ENCODE measurements around the gene PXT1. TPM values are rescaled to one million over a fixed set of nuclear protein-coding genes. Genes with fewer than 3 reads are reported as not detected.

PXT1 gene
- total RNA-seq, 2 experiments from 2014 or later: 0.25 TPM; not detected in 1

DNA sequence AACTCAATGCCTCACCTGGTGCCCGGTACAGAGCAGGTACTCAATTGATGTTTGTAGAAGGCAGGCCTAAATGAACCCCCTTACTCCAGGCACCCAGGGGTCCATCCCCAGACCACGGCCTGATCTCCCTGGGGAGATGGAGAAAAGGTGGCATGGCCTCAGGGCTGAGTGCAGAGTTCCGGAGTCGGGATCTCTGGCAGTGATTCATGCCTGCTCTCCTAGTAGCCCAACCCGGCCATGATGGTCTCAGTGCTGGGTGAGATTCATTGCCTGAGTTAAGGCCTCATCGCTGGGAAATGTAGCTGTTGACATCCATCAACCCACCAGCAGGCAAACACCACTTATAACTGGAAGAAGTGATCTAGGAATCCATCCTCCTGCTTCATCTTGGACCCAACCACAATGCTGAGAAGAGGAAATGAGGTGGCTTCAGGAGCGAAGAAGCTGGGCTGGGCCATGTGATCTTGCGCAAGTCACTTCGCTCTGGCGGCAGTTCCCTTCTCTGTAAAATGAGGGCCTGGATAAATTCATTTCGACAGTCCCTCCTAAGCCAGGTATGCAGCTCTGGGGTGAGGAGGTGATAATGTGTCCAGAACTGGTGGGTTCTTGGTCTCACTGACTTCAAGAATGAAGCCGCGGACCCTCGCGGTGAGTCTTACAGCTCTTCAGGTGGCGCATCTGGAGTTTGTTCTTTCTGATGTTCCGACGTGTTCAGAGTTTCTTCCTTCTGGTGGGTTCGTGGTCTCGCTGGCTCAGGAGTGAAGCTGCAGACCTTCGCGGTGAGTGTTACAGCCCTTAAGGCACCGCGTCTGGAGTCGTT lies 79.9 kb downstream of the PXT1 start:
- Histone ChIP-seq H3K4me1 (ENCODE audit: insufficient read depth, low read length, poor library complexity, severe bottlenecking) (no peaks in the 10 kb centered on the region), H2AFZ (ENCODE audit: low read length) (no peak overlapping the region), H3K4me2 (ENCODE audit: low read length) (no peak overlapping the region), H3K79me2 (ENCODE audit: insufficient read depth, low read depth, low read length) (no peaks in the 10 kb centered on the region), H4K20me1 (ENCODE audit: insufficient read depth, low read length) (no peaks in the 10 kb centered on the region), H3K4me3 (ENCODE audit: low read depth, low read length, poor library complexity, severe bottlenecking) (no peak overlapping the region), H3K9me3 (ENCODE audit: low read length) (no peaks in the 10 kb centered on the region), H3K27ac (ENCODE audit: low read depth, low read length, poor library complexity, severe bottlenecking) (no peak overlapping the region), H3K9me2 (ENCODE audit: insufficient read depth, low read length) (no peaks in the 10 kb centered on the region), H3K36me3 (ENCODE audit: insufficient read depth, low read length) (no peaks in the 10 kb centered on the region)
- TF ChIP-seq EZH2phosphoT487 (IDR thresholded peaks at IDR 0.05; ENCODE audit: borderline replicate concordance, low read depth, low read length) (no peak), CTCF (conservative IDR thresholded peaks at IDR 0.05; ENCODE audit: low read length) (no peak)
- POLR2A ChIA-PET: no interaction called here
- BruUV-seq (replicated peaks): no TSS peak
- CTCF ChIA-PET (ENCODE audit: unreplicated experiment): interaction anchor here (0.6 to 0.7 kb wide), 2 partner anchors 46 to 474 kb away, joined by 3 to 6 read pairs; no protein-coding TSS in a partner anchor
- no peak for DNase-seq (ENCODE audit: low spot score)
- intact Hi-C loops (cut with micrococcal nuclease; ENCODE audit: unreplicated experiment): no loop called here

DNA sequence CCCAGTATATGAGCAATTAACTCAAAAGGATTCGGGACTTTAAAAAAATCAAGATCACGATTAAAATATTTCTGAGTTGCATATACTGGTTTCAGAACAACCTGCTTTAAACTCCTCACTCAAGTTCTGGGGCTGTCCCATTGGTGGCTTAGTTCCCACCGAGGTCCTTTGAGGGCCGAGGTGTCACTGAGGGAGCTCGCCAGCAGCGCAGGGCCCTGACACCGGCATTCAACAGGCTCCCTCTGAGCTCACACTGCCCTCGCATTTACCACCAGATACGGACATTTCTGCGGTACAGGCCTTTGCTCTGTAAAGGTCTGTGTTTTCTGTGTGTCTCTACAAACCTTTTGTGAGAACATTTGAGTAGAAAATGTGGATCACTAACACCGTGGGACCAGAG lies 81.6 kb downstream of the PXT1 start:
- no peaks in the 10 kb centered on the region for H3K4me1 ChIP-seq (ENCODE audit: insufficient read depth, low read length, poor library complexity, severe bottlenecking)
- no peaks in the 10 kb centered on the region for H4K20me1 ChIP-seq (ENCODE audit: insufficient read depth, low read length)
- CTCF ChIA-PET (ENCODE audit: unreplicated experiment): no interaction called here
- H3K36me3 ChIP-seq (ENCODE audit: insufficient read depth, low read length): no peaks in the 10 kb centered on the region
- H2AFZ ChIP-seq (ENCODE audit: low read length): no peak overlapping the region
- no peak for DNase-seq (ENCODE audit: low spot score)
- no peak overlapping the region for H3K4me3 ChIP-seq (ENCODE audit: low read depth, low read length, poor library complexity, severe bottlenecking)
- intact Hi-C loops (cut with micrococcal nuclease; ENCODE audit: unreplicated experiment): loop anchor here (2.0 kb wide), 1 partner anchor 238 kb away; no protein-coding TSS in a partner anchor
- BruUV-seq (replicated peaks): no TSS peak
- POLR2A ChIA-PET: interaction anchor here (0.6 kb wide), 1 partner anchor 198 kb away, joined by 7 read pairs; no protein-coding TSS in a partner anchor
- no peaks in the 10 kb centered on the region for H3K79me2 ChIP-seq (ENCODE audit: insufficient read depth, low read depth, low read length)
- no peak overlapping the region for H3K4me2 ChIP-seq (ENCODE audit: low read length)
- H3K9me2 ChIP-seq (ENCODE audit: insufficient read depth, low read length): no peaks in the 10 kb centered on the region
- TF ChIP-seq CTCF (conservative IDR thresholded peaks at IDR 0.05; ENCODE audit: low read length) (no peak), EZH2phosphoT487 (IDR thresholded peaks at IDR 0.05; ENCODE audit: borderline replicate concordance, low read depth, low read length) (no peak)
- H3K9me3 ChIP-seq (ENCODE audit: low read length): no peaks in the 10 kb centered on the region
- no peak overlapping the region for H3K27ac ChIP-seq (ENCODE audit: low read depth, low read length, poor library complexity, severe bottlenecking)

Measured in OCI-LY7 (cell line).